ENCODE results near the gene OR2J3. TPM values are rescaled to one million over a fixed set of nuclear protein-coding genes. Genes with fewer than 3 reads are reported as not detected.

Gene OR2J3
- total RNA-seq, 1 experiment from 2014 or later: not detected

DNA sequence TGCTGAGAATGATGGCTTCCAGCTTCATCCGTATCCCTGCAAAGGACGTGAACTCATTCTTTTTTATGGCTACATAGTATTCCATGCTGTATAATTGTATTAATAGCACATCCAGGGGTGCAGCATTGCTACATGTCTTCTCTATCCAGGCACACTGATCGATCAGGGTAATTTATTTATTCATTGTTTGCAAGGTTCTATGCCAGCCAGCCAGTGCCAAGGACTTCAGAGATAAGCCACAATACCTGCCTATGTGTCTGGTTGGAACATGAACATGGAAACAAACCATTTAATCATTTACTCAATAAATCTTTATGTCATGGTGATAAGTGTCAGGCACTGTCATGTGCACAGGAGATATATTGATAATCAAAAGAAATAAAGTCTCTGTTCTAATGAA is 14.9 kb upstream of the OR2J3 start:
- Histone ChIP-seq H3K9me3 (ENCODE audit: low read depth, low read length, poor library complexity, severe bottlenecking) (no peaks in the 10 kb centered on the region), H3K27ac (ENCODE audit: low read depth, low read length, poor library complexity, severe bottlenecking) (no peak overlapping the region), H3K27me3 (replicated peaks; ENCODE audit: insufficient read depth, low read depth, low read length, poor library complexity) (peaks cover 15% of the 10 kb centered on the region), H3K4me3 (ENCODE audit: low read depth, low read length, poor library complexity, severe bottlenecking) (no peak overlapping the region), H3K4me1 (ENCODE audit: insufficient read depth, low read length, poor library complexity, severe bottlenecking) (no peaks in the 10 kb centered on the region), H3K36me3 (ENCODE audit: insufficient read depth, low read length, poor library complexity, severe bottlenecking) (no peaks in the 10 kb centered on the region)
- POLR2A ChIA-PET (ENCODE audit: low non-redundant PET): no interaction called here
- TF ChIP-seq, protein P1, sequence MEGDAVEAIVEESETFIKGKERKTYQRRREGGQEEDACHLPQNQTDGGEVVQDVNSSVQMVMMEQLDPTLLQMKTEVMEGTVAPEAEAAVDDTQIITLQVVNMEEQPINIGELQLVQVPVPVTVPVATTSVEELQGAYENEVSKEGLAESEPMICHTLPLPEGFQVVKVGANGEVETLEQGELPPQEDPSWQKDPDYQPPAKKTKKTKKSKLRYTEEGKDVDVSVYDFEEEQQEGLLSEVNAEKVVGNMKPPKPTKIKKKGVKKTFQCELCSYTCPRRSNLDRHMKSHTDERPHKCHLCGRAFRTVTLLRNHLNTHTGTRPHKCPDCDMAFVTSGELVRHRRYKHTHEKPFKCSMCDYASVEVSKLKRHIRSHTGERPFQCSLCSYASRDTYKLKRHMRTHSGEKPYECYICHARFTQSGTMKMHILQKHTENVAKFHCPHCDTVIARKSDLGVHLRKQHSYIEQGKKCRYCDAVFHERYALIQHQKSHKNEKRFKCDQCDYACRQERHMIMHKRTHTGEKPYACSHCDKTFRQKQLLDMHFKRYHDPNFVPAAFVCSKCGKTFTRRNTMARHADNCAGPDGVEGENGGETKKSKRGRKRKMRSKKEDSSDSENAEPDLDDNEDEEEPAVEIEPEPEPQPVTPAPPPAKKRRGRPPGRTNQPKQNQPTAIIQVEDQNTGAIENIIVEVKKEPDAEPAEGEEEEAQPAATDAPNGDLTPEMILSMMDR (conservative IDR thresholded peaks at IDR 0.05; ENCODE audit: low read depth, low read length): no peak
- TF ChIP-seq EZH2 (IDR thresholded peaks at IDR 0.05; ENCODE audit: borderline replicate concordance, low read depth, low read length, poor library complexity, severe bottlenecking): no peak
- intact Hi-C loops (cut with micrococcal nuclease; ENCODE audit: unreplicated experiment): no loop called here
- DNase-seq (ENCODE audit: low spot score): no peak
- CTCF ChIA-PET: no interaction called here
- no TSS peak for BruUV-seq (replicated peaks)

DNA sequence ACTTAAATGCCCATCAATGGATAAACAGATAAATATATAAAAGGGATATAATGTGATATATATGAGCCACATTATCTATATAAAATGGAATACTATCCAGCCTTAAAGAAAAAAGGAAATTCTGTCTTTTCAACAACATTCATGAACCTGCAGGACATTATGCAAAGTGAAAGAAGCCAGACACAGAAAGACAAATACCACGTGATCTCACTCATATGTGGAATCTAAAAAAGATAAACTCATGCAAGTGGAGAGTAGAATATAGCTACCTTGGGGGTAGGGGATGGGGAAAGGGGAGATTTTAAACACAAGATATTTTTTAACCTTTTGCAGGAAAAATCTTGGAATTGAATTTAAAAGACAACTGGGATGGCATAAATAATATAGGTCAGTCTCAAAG is 10.1 kb upstream of the OR2J3 start:
- DNase-seq (ENCODE audit: low spot score): no peak
- POLR2A ChIA-PET (ENCODE audit: low non-redundant PET): no interaction called here
- H3K4me1 ChIP-seq (ENCODE audit: insufficient read depth, low read length, poor library complexity, severe bottlenecking): no peaks in the 10 kb centered on the region
- H3K9me3 ChIP-seq (ENCODE audit: low read depth, low read length, poor library complexity, severe bottlenecking): no peaks in the 10 kb centered on the region
- peaks cover 20% of the 10 kb centered on the region for H3K27me3 ChIP-seq (replicated peaks; ENCODE audit: insufficient read depth, low read depth, low read length, poor library complexity)
- H3K27ac ChIP-seq (ENCODE audit: low read depth, low read length, poor library complexity, severe bottlenecking): no peak overlapping the region
- CTCF ChIA-PET: no interaction called here
- no peak overlapping the region for H3K4me3 ChIP-seq (ENCODE audit: low read depth, low read length, poor library complexity, severe bottlenecking)
- intact Hi-C loops (cut with micrococcal nuclease; ENCODE audit: unreplicated experiment): no loop called here
- TF ChIP-seq EZH2 (IDR thresholded peaks at IDR 0.05; ENCODE audit: borderline replicate concordance, low read depth, low read length, poor library complexity, severe bottlenecking): no peak
- TF ChIP-seq, protein P1 (conservative IDR thresholded peaks at IDR 0.05; ENCODE audit: low read depth, low read length): no peak
- H3K36me3 ChIP-seq (ENCODE audit: insufficient read depth, low read length, poor library complexity, severe bottlenecking): no peaks in the 10 kb centered on the region
- BruUV-seq (replicated peaks): no TSS peak

DNA sequence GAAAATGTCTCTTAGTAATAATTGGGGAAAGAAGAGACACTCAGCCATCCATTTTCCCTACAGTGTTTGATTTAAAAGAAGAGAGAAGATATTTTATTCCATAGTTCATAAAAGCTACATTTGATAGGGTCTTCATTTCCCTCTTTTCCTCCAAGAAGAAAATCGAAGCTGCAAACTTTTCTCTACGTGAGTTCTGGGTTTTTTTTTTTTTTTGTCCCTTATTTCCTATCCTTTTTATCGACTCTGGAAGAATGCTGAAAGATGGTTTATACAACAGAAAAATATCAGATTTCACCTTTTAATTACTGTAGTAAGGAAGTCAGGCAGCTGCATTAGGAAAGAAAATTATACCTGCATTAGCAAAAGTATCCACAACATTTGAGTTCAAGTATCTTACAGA is 8.7 kb upstream of the OR2J3 start, which contains the start of gene OR2J1:
Gene OR2J1, plus strand, starts transcription at position 301 of the 400 bp plus-strand sequence. CDS start 1,453 bp downstream, outside the sequence.
- no peaks in the 10 kb centered on the region for H3K9me3 ChIP-seq (ENCODE audit: low read depth, low read length, poor library complexity, severe bottlenecking)
- H3K27ac ChIP-seq (ENCODE audit: low read depth, low read length, poor library complexity, severe bottlenecking): no peak within 1 kb of the TSS
- ChIA-PET CTCF (no interaction called here), POLR2A (ENCODE audit: low non-redundant PET) (no interaction called here)
- no peaks in the 10 kb centered on the region for H3K36me3 ChIP-seq (ENCODE audit: insufficient read depth, low read length, poor library complexity, severe bottlenecking)
- H3K4me1 ChIP-seq (ENCODE audit: insufficient read depth, low read length, poor library complexity, severe bottlenecking): no peaks in the 10 kb centered on the region
- intact Hi-C loops (cut with micrococcal nuclease; ENCODE audit: unreplicated experiment): no loop called here
- no peak for TF ChIP-seq EZH2 (IDR thresholded peaks at IDR 0.05; ENCODE audit: borderline replicate concordance, low read depth, low read length, poor library complexity, severe bottlenecking)
- TF ChIP-seq, protein P1 (conservative IDR thresholded peaks at IDR 0.05; ENCODE audit: low read depth, low read length): no peak
- DNase-seq (ENCODE audit: low spot score): no peak
- H3K27me3 ChIP-seq (replicated peaks; ENCODE audit: insufficient read depth, low read depth, low read length, poor library complexity): peaks cover 20% of the 10 kb centered on the region
- H3K4me3 ChIP-seq (ENCODE audit: low read depth, low read length, poor library complexity, severe bottlenecking): no peak within 1 kb of the TSS
- no TSS peak for BruUV-seq (replicated peaks)

All from A673 (cell line).